Measurements from ENCODE around the gene ZNF804B.

- TF ChIP-seq CTCF (IDR thresholded peaks at IDR 0.05) (no peak), EZH2 (IDR thresholded peaks at IDR 0.05) (no peak)
Observed at GRCh38 chr7:89042940-89043339, 283.4 kb downstream of the ZNF804B start.

Data from neural progenitor cell (in vitro differentiated cells).